GM12891 (cell line): Measurements from ENCODE around the gene BMF.

Experiments used
- POLR2A ChIP-seq: IDR thresholded peaks from 2 replicates; pipeline ENCODE4 v1.6.1; 2011; ENCODE audit warnings: low read depth, low read length, control low read depth
- POLR2AphosphoS5 ChIP-seq: IDR thresholded peaks from 2 replicates; pipeline ENCODE4 v1.6.1; 2011; ENCODE audit warnings: low read depth, low read length, control low read depth
- POU2F2 ChIP-seq: IDR thresholded peaks from 2 replicates; pipeline ENCODE4 v1.6.1; 2011; ENCODE audit warnings: low read depth, mild to moderate bottlenecking, control low read depth, low read length, moderate library complexity
- SPI1 ChIP-seq: IDR thresholded peaks from 2 replicates; pipeline ENCODE4 v1.6.1; 2011; ENCODE audit warnings: low read depth, low read length, control low read depth
- TAF1 ChIP-seq: IDR thresholded peaks from 2 replicates; pipeline ENCODE4 v1.6.1; 2011; ENCODE audit warnings: low read depth, low read length, control low read depth

DNA sequence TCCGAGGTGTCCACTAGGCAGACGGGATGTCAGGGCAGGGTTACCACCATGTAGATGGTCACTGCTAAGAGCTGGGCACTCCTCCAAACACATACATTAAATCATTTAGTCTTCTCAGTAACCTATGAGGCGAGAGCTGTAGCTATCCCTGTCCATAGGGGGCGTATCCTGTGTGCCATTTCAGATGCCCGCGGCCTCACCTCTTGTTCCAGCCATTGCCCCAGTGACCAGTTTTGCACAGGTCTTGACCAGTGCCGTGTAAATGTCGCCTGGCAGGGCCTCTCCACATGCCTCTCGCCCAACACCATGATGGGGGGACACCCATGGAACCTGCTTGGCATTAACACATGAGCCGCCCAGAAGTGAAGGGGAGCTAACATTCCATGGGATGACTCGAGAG is 48.9 kb downstream of the BMF start:
- no peak for TF ChIP-seq POLR2A
- no peak for TF ChIP-seq POLR2AphosphoS5
- no peak for TF ChIP-seq SPI1
- no peak for TF ChIP-seq TAF1
- TF ChIP-seq POU2F2, result no peak
